ENCODE measurements around the gene HDAC9.
"Not testable (repeated sequence)": the region's sequence is repeated elsewhere in the genome, so short reads cannot be mapped to it uniquely, and the experiment has no call there.

HDAC9 gene

GRCh38 chr7:18993933-18994668 lies 498.6 kb downstream of the HDAC9 start:
- no peak for DNase-seq

- DNase-seq = no peak
These were observed 499.7 kb downstream of the HDAC9 start for GRCh38 chr7:18995270-18995671.

- DNase-seq = no peak
These were observed 500.4 kb downstream of the HDAC9 start for GRCh38 chr7:18995811-18996426.

GRCh38 chr7:18996583-18996982 lies 501.0 kb downstream of the HDAC9 start:
- DNase-seq = no peak

GRCh38 chr7:18997477-18998150 lies 502.1 kb downstream of the HDAC9 start:
- DNase-seq = no peak

GRCh38 chr7:19000410-19000809 lies 504.9 kb downstream of the HDAC9 start:
- no peak for DNase-seq

GRCh38 chr7:19001854-19002253 lies 506.3 kb downstream of the HDAC9 start:
- no peak for DNase-seq

GRCh38 chr7:19009241-19009935 lies 513.8 kb downstream of the HDAC9 start:
- no peak for DNase-seq

- DNase-seq = no peak
These were observed 514.4 kb downstream of the HDAC9 start for GRCh38 chr7:19009936-19010280.

- DNase-seq = no peak
These were observed 515.7 kb downstream of the HDAC9 start for GRCh38 chr7:19011212-19011611.

- DNase-seq = no peak
These were observed 519.5 kb downstream of the HDAC9 start for GRCh38 chr7:19015098-19015497.

GRCh38 chr7:19016140-19016539 lies 520.6 kb downstream of the HDAC9 start:
- DNase-seq = no peak

- no peak for DNase-seq
These were observed 521.8 kb downstream of the HDAC9 start for GRCh38 chr7:19017374-19017773.

- no peak for DNase-seq
These were observed 524.5 kb downstream of the HDAC9 start for GRCh38 chr7:19020062-19020461.

- DNase-seq = no peak
These were observed 525.2 kb downstream of the HDAC9 start for GRCh38 chr7:19020711-19021110.

- no peak for DNase-seq
These were observed 527.9 kb downstream of the HDAC9 start for GRCh38 chr7:19023477-19023876.

- no peak for DNase-seq
These were observed 528.7 kb downstream of the HDAC9 start for GRCh38 chr7:19024261-19024660.

- DNase-seq = no peak
These were observed 531.3 kb downstream of the HDAC9 start for GRCh38 chr7:19026888-19027287.

GRCh38 chr7:19030281-19030680 lies 534.7 kb downstream of the HDAC9 start:
- no peak for DNase-seq

GRCh38 chr7:19032942-19033341 lies 537.4 kb downstream of the HDAC9 start:
- not testable (repeated sequence) for DNase-seq

- peak; percentile 8 for DNase-seq
These were observed 556.3 kb downstream of the HDAC9 start for GRCh38 chr7:19051767-19052375.

All from NCI-H1694 treated with DMSO at 0.1 percent for 48 hours (cell line).